Stimulated activated naive CD8-positive, alpha-beta T cell treated with anti-CD3 and anti-CD28 coated beads, Interleukin-15, Interleukin-2, amounts not matched to agents 100 ng/mL and 50 ng/mL, for 24 hours (primary cell): ENCODE data around the gene TUBGCP2.

Experiments
- H3K27ac Mint-ChIP-seq: one replicate; pipeline ENCODE4 v1.8.0; 2021; ENCODE audit warnings: mild to moderate bottlenecking, mixed read lengths
- H3K27me3 Mint-ChIP-seq: one replicate; pipeline ENCODE4 v1.8.0; 2021; ENCODE audit warnings: mixed read lengths
- H3K36me3 Mint-ChIP-seq: one replicate; pipeline ENCODE4 v1.8.0; 2021; ENCODE audit warnings: low read depth, mixed read lengths
- H3K4me1 Mint-ChIP-seq: one replicate; pipeline ENCODE4 v1.8.0; 2021; ENCODE audit warnings: low read depth, mixed read lengths
- H3K4me3 Mint-ChIP-seq: one replicate; pipeline ENCODE4 v1.8.0; 2021; ENCODE audit warnings: mild to moderate bottlenecking, mixed read lengths
- H3K9me3 Mint-ChIP-seq: one replicate; pipeline ENCODE4 v1.8.0; 2021; ENCODE audit warnings: mixed read lengths

Gene TUBGCP2

GRCh38 chr10:133308421-133309099 lies at the start of gene TUBGCP2, which contains the start of gene ZNF511:
Gene TUBGCP2, minus strand, starts transcription at chr10:133308872. Its CDS starts 5,931 bp downstream, at chr10:133302941.
Gene ZNF511, plus strand, starts transcription at chr10:133308914. Its CDS starts 30 bp downstream, at chr10:133308944.
- Mint-ChIP-seq H3K27ac (peak within 1 kb of the TSS; percentile 98), H3K27me3 (no peaks in the 10 kb centered on the region), H3K9me3 (no peaks in the 10 kb centered on the region), H3K4me3 (peak within 1 kb of the TSS; percentile 99), H3K4me1 (peaks cover 39% of the 10 kb centered on the region), H3K36me3 (peaks cover 29% of the 10 kb centered on the region)

DNA sequence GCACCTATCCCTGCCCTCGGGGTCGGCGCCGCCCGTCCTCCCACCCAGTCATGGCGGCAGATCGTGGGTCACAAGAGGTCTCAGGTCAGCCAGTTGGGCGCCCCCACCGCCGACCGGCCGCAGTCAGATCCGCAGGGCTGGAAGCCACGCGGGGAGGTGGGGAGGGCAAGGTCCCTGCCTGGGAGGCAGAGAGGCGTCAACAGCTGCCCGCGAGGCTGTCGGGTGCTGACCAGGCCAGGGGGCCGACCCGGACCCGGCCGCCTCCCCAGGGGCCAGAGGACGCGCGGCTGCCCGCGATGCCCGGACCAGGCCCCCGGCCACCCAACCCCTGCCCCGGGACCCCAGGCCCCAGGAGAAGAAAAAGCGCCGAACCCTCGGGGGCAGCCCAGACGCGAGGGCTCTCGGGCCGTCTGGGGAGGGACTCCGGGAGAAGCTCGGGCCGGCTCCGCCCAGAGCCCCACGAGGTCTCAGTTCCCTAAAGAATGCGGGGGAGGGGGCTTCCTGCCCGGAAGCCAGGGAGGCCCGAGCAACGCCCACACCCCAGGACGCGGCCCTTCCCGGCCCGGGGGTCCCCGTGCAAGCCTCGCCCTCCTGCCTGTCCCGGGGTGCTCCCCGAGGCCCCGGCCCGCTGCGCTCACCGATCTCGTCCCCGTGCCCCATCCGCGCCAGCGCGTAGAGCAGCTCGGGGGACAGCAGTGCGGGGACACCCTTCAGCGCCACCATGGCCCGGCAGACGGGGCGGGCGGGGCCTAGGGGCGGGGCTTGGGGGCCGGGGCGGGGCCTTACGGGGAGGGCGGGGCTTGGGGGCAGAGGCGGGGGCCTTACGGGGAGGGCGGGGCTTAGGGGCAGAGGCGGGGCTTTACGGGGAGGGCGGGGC lies 48.9 kb upstream of the TUBGCP2 start, which contains the start of gene FUOM:
FUOM (minus strand) TSS at position 735 of the 877 bp plus-strand sequence; CDS start at position 723, 12 bp downstream.
- peak within 1 kb of the TSS; percentile 58 for H3K27ac Mint-ChIP-seq
- H3K4me3 Mint-ChIP-seq = peak within 1 kb of the TSS; percentile 84
- no peaks in the 10 kb centered on the region for H3K9me3 Mint-ChIP-seq
- H3K4me1 Mint-ChIP-seq = peaks cover 16% of the 10 kb centered on the region
- peaks cover 7% of the 10 kb centered on the region for H3K36me3 Mint-ChIP-seq
- no peaks in the 10 kb centered on the region for H3K27me3 Mint-ChIP-seq

DNA sequence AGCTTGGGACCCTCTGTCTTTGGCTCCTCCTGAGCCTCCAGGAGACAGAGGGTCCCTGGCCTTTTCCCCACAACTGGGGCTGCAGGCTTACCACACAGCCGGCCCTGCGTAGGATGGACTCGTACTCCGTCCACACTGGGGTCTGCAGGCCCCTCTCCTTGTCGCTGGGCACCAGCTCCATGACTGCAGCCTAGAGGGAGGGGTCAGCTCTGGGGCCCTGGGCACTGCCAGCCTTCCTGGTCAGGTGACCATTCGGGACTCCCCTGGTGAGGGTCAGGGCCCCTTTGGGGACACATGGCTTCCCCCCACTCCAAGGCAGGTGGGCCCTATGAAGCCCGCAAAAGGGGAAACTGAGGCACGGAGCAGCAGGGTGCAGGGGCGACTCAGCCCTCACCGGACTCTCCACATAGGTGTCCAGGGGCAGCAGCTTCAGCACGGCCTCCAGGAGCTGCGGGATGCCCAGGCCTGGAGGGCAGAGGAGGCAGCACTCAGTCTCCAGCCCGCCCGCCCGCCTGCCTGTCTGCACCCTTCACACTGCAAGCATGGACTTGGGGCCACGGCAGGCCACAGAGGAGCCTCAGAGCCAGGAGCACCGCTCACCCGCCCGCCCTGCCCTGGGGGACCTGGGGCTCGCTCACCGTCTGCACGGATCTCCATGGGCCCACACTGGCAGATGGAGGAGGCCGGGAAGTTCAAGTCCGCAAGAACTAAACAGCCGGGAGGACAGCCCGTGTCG lies 48.0 kb upstream of the TUBGCP2 start:
- Mint-ChIP-seq H3K4me1 (peaks cover 11% of the 10 kb centered on the region), H3K27me3 (no peaks in the 10 kb centered on the region), H3K9me3 (no peaks in the 10 kb centered on the region), H3K36me3 (peaks cover under 1% of the 10 kb centered on the region), H3K27ac (peak overlapping the region; percentile 52), H3K4me3 (peak overlapping the region; percentile 84)

GRCh38 chr10:133355991-133356390 lies 47.3 kb upstream of the TUBGCP2 start:
- H3K27ac Mint-ChIP-seq = no peak overlapping the region
- H3K36me3 Mint-ChIP-seq = no peaks in the 10 kb centered on the region
- no peaks in the 10 kb centered on the region for H3K9me3 Mint-ChIP-seq
- H3K4me1 Mint-ChIP-seq = peaks cover 5% of the 10 kb centered on the region
- no peaks in the 10 kb centered on the region for H3K27me3 Mint-ChIP-seq
- H3K4me3 Mint-ChIP-seq = peak overlapping the region; percentile 63

DNA sequence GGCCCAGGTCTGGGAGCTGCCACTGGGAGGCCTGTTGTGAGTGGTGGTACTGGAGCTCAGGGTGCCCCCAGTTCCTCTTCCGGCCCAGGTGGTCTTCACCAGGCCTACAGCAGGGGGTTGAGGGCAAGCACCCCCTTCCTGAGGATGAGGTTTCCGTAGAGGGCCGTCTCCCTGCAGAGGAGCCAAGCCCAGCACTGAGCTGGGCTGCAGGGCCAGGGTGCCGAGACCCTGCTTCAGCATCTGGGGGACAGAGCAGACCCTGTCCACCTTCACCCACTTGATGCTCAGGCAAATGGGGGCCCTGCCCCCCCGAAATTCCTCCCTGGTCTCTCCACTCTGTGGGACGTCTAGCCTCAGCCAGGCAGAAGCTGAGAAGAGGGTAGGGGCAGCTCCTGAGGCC lies 46.6 kb upstream of the TUBGCP2 start:
- no peaks in the 10 kb centered on the region for H3K27me3 Mint-ChIP-seq
- no peak overlapping the region for H3K27ac Mint-ChIP-seq
- H3K4me1 Mint-ChIP-seq = peaks cover 5% of the 10 kb centered on the region
- H3K4me3 Mint-ChIP-seq = no peak overlapping the region
- H3K9me3 Mint-ChIP-seq = no peaks in the 10 kb centered on the region
- no peaks in the 10 kb centered on the region for H3K36me3 Mint-ChIP-seq

DNA sequence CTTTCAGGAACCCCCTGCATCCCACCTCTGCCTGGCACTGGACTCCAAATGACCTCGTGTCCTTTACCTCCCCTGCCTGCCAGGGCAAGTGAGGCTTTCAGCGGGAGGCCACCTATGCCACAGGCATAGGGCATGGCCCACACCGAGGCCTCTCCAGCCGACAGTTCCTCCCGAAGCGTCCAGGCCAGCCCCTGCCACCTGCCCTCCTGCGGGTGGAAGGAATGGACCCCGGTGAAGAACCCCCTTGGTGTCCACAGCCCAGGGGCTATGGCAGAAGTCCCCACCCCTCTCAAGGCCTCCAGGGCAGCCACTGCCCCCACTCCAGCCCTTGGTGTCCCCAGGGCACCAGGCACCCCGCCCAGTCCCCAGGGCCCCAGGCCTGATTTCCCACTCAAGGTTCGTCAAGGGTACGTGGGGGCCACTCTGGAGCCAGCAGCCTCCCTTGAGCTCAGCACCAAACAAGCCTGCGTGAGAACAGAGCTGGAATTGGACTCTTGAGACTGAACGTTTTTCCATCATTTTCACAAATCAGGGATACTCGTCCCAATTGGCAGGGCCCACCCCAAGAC lies 46.1 kb upstream of the TUBGCP2 start:
- no peak overlapping the region for H3K27ac Mint-ChIP-seq
- H3K36me3 Mint-ChIP-seq = no peaks in the 10 kb centered on the region
- peaks cover 5% of the 10 kb centered on the region for H3K4me1 Mint-ChIP-seq
- H3K9me3 Mint-ChIP-seq = no peaks in the 10 kb centered on the region
- H3K4me3 Mint-ChIP-seq = no peak overlapping the region
- no peaks in the 10 kb centered on the region for H3K27me3 Mint-ChIP-seq

DNA sequence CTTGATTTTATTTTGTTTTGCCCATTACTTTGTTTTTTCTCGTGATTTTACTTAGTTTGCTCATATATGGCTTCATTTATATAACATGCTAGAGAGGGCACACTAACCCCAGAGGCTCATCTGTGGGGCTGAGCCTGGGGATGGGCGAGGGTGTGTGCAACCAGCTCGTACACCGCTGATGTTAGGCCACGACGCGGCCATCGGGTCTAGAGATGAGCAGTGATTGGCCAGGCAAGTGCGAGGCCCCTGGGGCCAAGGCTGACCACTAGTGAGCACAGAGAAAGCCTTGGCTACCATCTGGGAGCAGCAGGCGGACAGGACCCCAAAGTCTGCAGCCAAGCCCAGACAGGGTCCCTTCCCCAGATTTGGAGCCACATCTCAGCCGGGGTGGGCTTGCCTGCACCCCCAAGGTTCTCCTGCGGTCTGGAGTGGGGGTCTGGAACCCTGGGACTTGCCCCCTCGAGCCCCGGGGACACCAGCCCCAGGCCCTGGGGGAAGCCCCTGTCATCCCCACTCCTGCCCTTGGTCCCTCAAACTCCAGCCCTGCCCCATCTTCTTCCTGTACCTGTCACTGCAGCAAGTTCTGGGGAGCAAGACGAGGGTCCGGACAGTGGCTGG lies 45.4 kb upstream of the TUBGCP2 start:
- Mint-ChIP-seq H3K4me3 (no peak overlapping the region), H3K36me3 (no peaks in the 10 kb centered on the region), H3K27me3 (peaks cover 3% of the 10 kb centered on the region), H3K9me3 (no peaks in the 10 kb centered on the region), H3K27ac (no peak overlapping the region), H3K4me1 (peaks cover 7% of the 10 kb centered on the region)

DNA sequence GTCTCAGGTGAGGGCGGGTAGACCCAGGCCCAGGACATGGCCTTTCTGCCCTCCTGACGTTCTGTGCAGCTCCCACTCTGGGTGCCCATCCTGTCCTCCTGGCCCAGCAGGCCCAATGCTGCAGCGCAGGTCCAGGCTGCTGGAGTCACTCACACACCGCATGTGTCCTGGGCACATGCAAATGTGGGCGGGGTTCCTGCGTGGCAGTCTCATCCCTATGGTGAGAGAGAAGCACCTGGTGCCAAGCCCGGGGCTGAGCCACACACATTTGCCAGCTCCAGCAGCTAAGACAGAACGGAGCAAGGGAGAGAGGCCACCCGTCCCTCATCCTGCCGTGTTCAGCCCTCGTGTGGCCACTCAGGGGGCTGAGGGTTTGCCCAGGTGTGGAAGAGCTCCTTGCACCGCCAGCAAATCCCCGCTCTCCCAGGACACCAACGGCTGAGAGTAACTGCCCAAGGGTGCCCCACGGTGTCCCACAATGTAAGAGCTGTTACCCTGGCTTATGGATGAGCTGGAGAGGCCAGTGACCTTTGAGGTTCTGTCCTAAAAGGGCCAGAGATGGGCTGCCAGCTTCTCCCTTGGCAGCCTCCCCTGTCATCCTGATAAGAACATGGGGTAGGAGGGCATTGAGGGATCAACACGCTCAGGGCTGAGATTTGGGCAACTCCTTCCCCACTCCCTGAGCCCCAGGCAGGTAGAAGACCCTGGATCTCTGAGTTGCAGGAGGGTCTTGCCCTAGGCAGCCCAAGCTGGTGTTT lies 44.7 kb upstream of the TUBGCP2 start:
- H3K4me3 Mint-ChIP-seq = no peak overlapping the region
- no peaks in the 10 kb centered on the region for H3K36me3 Mint-ChIP-seq
- peaks cover 9% of the 10 kb centered on the region for H3K4me1 Mint-ChIP-seq
- no peak overlapping the region for H3K27ac Mint-ChIP-seq
- peaks cover 5% of the 10 kb centered on the region for H3K27me3 Mint-ChIP-seq
- no peaks in the 10 kb centered on the region for H3K9me3 Mint-ChIP-seq

DNA sequence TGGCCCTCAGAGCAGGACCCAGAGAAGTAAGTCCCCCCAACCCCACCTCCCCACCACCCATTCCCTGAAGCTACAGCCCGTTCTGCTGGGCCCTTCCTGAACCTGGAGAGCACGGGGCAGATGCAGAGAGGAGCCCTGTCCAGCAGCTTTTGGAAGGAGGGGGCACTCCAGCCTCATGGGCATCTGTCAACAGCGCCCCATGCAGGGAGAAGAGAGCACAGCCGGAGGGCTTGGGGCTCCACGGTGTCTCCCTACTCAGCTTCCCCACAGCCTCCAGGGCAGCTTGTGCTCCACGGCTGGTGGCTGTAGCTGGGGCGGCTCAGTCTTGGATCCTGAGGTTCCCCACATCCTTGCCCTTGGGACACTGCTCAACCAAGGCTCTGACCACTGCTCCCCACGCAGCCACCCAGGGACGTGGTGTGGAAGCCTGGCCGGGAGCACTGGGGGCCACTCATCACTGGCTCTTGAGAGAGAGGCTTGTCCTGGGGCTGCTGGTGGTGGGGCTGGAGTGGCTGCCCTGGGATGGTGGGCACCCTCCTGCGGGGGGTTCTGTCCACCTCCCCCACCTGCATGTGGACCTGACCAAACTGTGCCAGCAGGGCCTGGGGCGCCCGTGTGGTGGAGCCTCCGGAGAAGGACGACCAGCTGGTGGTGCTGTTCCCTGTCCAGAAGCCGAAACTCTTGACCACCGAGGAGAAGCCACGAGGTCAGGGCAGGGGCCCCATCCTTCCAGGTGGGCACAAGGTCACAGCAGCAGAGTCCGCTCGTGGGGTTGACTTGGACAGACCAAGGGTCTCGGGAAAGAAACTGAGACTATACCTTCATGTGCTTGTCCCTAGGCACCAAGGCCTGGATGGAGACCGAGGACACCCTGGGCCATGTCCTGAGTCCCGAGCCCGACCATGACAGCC lies 43.0 kb upstream of the TUBGCP2 start:
- H3K9me3 Mint-ChIP-seq = no peaks in the 10 kb centered on the region
- no peaks in the 10 kb centered on the region for H3K36me3 Mint-ChIP-seq
- H3K4me1 Mint-ChIP-seq = peaks cover 9% of the 10 kb centered on the region
- no peak overlapping the region for H3K27ac Mint-ChIP-seq
- H3K27me3 Mint-ChIP-seq = peaks cover 5% of the 10 kb centered on the region
- H3K4me3 Mint-ChIP-seq = no peak overlapping the region

DNA sequence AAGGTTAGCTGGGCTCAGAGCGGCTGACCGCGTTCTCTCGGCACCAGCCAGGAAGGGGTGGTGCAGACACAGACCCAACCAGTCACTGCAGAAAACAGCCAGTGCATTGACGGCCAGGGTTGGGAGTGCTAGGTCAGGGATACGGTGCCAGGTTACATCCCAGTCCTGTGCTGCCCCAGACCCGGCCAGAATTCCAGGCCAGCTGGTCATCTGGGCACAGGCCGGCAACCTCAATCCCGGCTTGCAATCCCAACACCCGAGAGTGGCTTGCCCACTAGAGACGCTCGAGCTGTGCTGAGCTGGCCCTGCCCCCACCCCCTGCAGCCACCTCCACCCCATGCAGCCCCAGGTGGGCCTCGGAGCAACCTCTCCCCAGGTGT lies 42.3 kb upstream of the TUBGCP2 start:
- H3K27me3 Mint-ChIP-seq = peaks cover 6% of the 10 kb centered on the region
- H3K9me3 Mint-ChIP-seq = no peaks in the 10 kb centered on the region
- peaks cover 5% of the 10 kb centered on the region for H3K4me1 Mint-ChIP-seq
- H3K4me3 Mint-ChIP-seq = no peak overlapping the region
- H3K36me3 Mint-ChIP-seq = no peaks in the 10 kb centered on the region
- H3K27ac Mint-ChIP-seq = no peak overlapping the region

GRCh38 chr10:133350283-133350949 lies 41.7 kb upstream of the TUBGCP2 start:
- Mint-ChIP-seq H3K27ac (no peak overlapping the region), H3K9me3 (no peaks in the 10 kb centered on the region), H3K27me3 (peaks cover 11% of the 10 kb centered on the region), H3K4me3 (no peak overlapping the region), H3K4me1 (peaks cover 4% of the 10 kb centered on the region), H3K36me3 (no peaks in the 10 kb centered on the region)

DNA sequence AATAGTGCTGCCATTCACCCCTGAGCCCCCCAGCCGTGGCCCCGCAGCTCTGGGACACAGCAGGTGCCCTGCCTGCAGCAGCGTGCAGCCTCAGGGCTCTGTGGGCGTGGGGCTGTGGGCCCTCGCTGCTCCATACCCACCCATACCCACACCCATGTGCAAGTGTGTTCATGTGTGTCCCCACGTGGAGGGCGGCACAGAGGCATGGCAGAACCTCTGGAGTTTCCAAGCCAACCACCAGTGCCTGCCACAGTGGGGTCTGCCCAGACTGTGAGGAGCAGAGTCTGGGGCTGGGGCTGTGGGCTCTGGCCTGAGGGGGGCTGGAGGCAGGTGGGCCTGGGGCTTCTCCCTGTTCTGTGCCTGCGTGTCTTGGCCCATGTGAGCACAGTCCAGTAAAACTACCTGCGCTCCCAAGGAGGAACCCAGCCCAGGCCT lies 40.9 kb upstream of the TUBGCP2 start:
- Mint-ChIP-seq H3K27me3 (peaks cover 18% of the 10 kb centered on the region), H3K27ac (no peak overlapping the region), H3K9me3 (no peaks in the 10 kb centered on the region), H3K4me1 (peaks cover 4% of the 10 kb centered on the region), H3K36me3 (no peaks in the 10 kb centered on the region), H3K4me3 (no peak overlapping the region)
